ENCODE results near the gene ACOT7. TPM values are rescaled to one million over a fixed set of nuclear protein-coding genes. Genes with fewer than 3 reads are reported as not detected.
A peak's percentile ranks its signal among the peaks of the same experiment; 100 is the strongest.

Gene ACOT7
- total RNA-seq, 1 experiment from 2014 or later, result 165 TPM

DNA sequence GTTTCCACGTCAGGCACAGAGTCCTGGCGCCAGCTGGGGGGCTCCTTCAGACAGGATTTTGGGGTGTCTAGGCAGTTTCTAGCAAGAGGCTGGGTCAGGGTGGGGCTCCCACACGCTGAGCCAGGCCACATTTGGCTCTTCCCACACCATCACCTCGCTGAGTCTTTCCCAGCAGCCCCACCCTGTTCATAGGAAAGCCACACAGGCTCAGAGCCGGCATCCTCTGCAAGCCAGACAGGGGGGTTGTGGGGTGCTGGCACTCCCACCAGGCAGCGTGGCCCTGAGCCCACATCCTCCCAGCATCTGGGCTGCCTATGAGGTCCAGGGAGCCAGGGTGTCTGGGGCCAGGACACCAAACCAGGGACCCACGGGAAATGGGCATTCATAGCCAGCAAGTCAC is 129.9 kb downstream of the ACOT7 start:
- CTCF ChIA-PET, result no interaction called here

GRCh38 chr1:6262555-6263420 is 130.8 kb downstream of the ACOT7 start:
- H3K79me2 ChIP-seq (ENCODE audit: low read length), result peaks cover 24% of the 10 kb centered on the region
- no peak for TF ChIP-seq EZH2phosphoT487 (IDR thresholded peaks at IDR 0.05; ENCODE audit: borderline replicate concordance, low read length)
- no peak for TF ChIP-seq CTCF (conservative IDR thresholded peaks at IDR 0.05; ENCODE audit: low read depth, low read length)
- no peaks in the 10 kb centered on the region for H3K36me3 ChIP-seq (ENCODE audit: low read depth, low read length)
- peaks cover 33% of the 10 kb centered on the region for H3K4me1 ChIP-seq (ENCODE audit: insufficient read depth, low read length)
- intact Hi-C loops (cut with micrococcal nuclease), result no loop called here
- H3K9me2 ChIP-seq (replicated peaks; ENCODE audit: low read length), result no peaks in the 10 kb centered on the region
- H3K27me3 ChIP-seq (ENCODE audit: low read length), result no peaks in the 10 kb centered on the region
- H3F3A ChIP-seq (ENCODE audit: low read length, unreplicated experiment), result no peaks in the 10 kb centered on the region
- H4K20me1 ChIP-seq (ENCODE audit: low read length), result peaks cover 7% of the 10 kb centered on the region; the same call in 1 of the 2 replicates
- H3K9me3 ChIP-seq (ENCODE audit: low read length), result no peaks in the 10 kb centered on the region
- no peak overlapping the region for H3K9ac ChIP-seq (ENCODE audit: low read length)
- ChIA-PET POLR2A (ENCODE audit: unreplicated experiment) (no interaction called here), CTCF (no interaction called here)
- no TSS peak for BruUV-seq (replicated peaks)
- no peak overlapping the region for H3K27ac ChIP-seq (ENCODE audit: low read length)
- no peak for ATAC-seq
- no peak overlapping the region for H3K4me2 ChIP-seq (ENCODE audit: low read length)
- no peak overlapping the region for H3K4me3 ChIP-seq (ENCODE audit: low read length)
- no peak overlapping the region for H2AFZ ChIP-seq (ENCODE audit: low read length)
- no peak for DNase-seq

More for the DNA sequence above, 129.9 kb downstream of the ACOT7 start:
- no peak for ATAC-seq
- Histone ChIP-seq H2AFZ (ENCODE audit: low read length) (no peak overlapping the region), H3F3A (ENCODE audit: low read length, unreplicated experiment) (no peaks in the 10 kb centered on the region), H3K36me3 (ENCODE audit: low read depth, low read length) (no peaks in the 10 kb centered on the region), H3K4me1 (ENCODE audit: insufficient read depth, low read length) (peaks cover 42% of the 10 kb centered on the region), H3K9me2 (replicated peaks; ENCODE audit: low read length) (no peaks in the 10 kb centered on the region), H3K79me2 (ENCODE audit: low read length) (peaks cover 16% of the 10 kb centered on the region), H3K4me2 (ENCODE audit: low read length) (no peak overlapping the region), H3K9me3 (ENCODE audit: low read length) (no peaks in the 10 kb centered on the region), H4K20me1 (ENCODE audit: low read length) (peaks cover 5% of the 10 kb centered on the region; the same call in 1 of the 2 replicates), H3K27ac (ENCODE audit: low read length) (no peak overlapping the region), H3K9ac (ENCODE audit: low read length) (no peak overlapping the region), H3K4me3 (ENCODE audit: low read length) (no peak overlapping the region), H3K27me3 (ENCODE audit: low read length) (no peaks in the 10 kb centered on the region)
- no TSS peak for BruUV-seq (replicated peaks)
- DNase-seq, result no peak
- TF ChIP-seq EZH2 (IDR thresholded peaks at IDR 0.05; ENCODE audit: low read length, unreplicated experiment), result no peak
- no peak for TF ChIP-seq EZH2phosphoT487 (IDR thresholded peaks at IDR 0.05; ENCODE audit: borderline replicate concordance, low read length)
- no peak for TF ChIP-seq CTCF (conservative IDR thresholded peaks at IDR 0.05; ENCODE audit: low read depth, low read length)
- intact Hi-C loops (cut with micrococcal nuclease), result no loop called here
- POLR2A ChIA-PET (ENCODE audit: unreplicated experiment), result no interaction called here

DNA sequence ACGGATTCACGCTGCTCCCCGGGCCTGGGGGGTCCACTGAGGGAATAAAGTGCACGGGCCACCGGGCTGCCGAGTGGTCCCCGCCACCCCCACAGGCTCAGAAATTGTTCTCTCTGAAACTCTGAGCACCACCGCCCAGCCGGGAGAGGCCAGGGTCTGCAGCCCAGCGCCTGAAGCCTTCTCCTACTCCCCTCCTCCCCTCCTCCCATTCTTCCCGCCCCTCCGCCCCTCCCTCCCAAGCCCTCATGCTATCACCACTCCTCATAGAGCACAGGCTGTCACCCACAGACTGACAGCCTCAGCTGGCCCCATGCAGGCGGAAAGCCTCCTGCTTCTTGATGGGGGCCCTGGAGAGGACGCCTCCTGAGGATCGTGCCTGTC is 132.0 kb downstream of the ACOT7 start:
- ATAC-seq (peak; percentile 10), DNase-seq (no peak)
- Histone ChIP-seq H3K4me3 (ENCODE audit: low read length) (peak overlapping the region; percentile 83), H3K36me3 (ENCODE audit: low read depth, low read length) (no peaks in the 10 kb centered on the region), H2AFZ (ENCODE audit: low read length) (peak overlapping the region; percentile 74), H3K4me1 (ENCODE audit: insufficient read depth, low read length) (peaks cover 27% of the 10 kb centered on the region), H3K27me3 (ENCODE audit: low read length) (no peaks in the 10 kb centered on the region), H3K4me2 (ENCODE audit: low read length) (peak overlapping the region; percentile 96), H3F3A (ENCODE audit: low read length, unreplicated experiment) (no peaks in the 10 kb centered on the region), H3K9ac (ENCODE audit: low read length) (peak overlapping the region; percentile 88), H3K27ac (ENCODE audit: low read length) (peak overlapping the region; percentile 62), H3K9me2 (replicated peaks; ENCODE audit: low read length) (no peaks in the 10 kb centered on the region), H4K20me1 (ENCODE audit: low read length) (peaks cover 8% of the 10 kb centered on the region; the same call in 1 of the 2 replicates), H3K79me2 (ENCODE audit: low read length) (peaks cover 36% of the 10 kb centered on the region), H3K9me3 (ENCODE audit: low read length) (no peaks in the 10 kb centered on the region)
- POLR2A ChIA-PET (ENCODE audit: unreplicated experiment), result interaction anchor here (0.7 kb wide), 1 partner anchor 38 kb away, joined by 12 read pairs; no protein-coding TSS in a partner anchor
- BruUV-seq (replicated peaks), result TSS peak; percentile 73
- TF ChIP-seq EZH2 (IDR thresholded peaks at IDR 0.05; ENCODE audit: low read length, unreplicated experiment) (no peak), CTCF (conservative IDR thresholded peaks at IDR 0.05; ENCODE audit: low read depth, low read length) (no peak)
- CTCF ChIA-PET, result interaction anchor here (0.6 kb wide), 1 partner anchor 693 kb away, joined by 5 read pairs; no protein-coding TSS in a partner anchor
- intact Hi-C loops (cut with micrococcal nuclease), result loop anchor here (1.0 kb wide), 1 partner anchor 39 kb away; no protein-coding TSS in a partner anchor

Data from PC-3 (cell line).